ENCODE data around the gene TSR3.

DNA sequence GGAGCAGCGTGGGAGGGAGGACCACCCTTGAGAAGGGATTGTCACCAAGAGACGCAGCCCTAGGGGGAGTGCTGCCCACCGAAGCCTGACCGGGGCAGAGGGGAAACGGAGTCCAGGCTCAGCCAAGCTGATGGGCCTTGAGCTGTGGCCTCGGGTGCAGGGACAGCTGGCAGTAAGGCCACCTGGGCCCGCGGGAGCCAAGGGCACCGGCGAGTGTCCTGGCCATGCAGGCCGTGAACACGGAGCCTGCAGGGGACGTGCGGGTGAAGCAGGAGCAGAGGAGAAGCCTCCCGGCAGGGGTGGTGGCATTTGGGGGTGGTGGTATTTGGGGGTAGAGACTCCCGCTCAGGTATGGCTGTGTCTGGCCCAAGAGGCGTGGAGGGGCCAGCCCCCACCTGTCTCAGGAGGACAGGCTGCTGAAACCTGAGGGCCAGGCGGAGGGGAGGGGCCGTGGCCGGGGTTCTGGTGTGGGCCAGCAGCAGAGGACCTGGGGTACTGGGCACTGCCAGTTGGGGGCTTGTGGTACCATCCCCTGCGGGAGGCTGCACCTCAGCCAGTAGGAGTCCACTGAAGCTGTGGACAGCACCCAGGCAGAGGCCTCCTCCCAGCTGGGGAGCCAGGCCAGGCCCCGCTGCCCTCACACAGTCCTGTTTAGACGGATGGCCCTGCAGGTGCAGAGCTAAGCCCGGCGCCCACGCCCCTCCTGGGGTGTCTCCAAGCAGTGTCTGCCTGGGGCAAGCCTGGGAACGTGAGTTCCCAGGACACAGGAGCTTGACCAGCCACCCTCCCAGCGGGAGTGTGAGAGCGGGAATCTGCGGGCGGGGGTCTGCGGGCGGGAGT is 4.6 kb upstream of the TSR3 start:
- TF ChIP-seq, protein P1, sequence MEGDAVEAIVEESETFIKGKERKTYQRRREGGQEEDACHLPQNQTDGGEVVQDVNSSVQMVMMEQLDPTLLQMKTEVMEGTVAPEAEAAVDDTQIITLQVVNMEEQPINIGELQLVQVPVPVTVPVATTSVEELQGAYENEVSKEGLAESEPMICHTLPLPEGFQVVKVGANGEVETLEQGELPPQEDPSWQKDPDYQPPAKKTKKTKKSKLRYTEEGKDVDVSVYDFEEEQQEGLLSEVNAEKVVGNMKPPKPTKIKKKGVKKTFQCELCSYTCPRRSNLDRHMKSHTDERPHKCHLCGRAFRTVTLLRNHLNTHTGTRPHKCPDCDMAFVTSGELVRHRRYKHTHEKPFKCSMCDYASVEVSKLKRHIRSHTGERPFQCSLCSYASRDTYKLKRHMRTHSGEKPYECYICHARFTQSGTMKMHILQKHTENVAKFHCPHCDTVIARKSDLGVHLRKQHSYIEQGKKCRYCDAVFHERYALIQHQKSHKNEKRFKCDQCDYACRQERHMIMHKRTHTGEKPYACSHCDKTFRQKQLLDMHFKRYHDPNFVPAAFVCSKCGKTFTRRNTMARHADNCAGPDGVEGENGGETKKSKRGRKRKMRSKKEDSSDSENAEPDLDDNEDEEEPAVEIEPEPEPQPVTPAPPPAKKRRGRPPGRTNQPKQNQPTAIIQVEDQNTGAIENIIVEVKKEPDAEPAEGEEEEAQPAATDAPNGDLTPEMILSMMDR (IDR thresholded peaks at IDR 0.05): no peak
- TF ChIP-seq EP300 (IDR thresholded peaks at IDR 0.05) (no peak), POLR2AphosphoS5 (IDR thresholded peaks at IDR 0.05) (no peak)
